Measurements from ENCODE around the gene ENO1. TPM values are rescaled to one million over a fixed set of nuclear protein-coding genes. Genes with fewer than 3 reads are reported as not detected.

The ENO1 gene
- total RNA-seq, 1 donor from 2014 or later: 828 TPM

GRCh38 chr1:8813991-8814390, 64.5 kb downstream of the ENO1 start:
- Mint-ChIP-seq H3K4me3 (peak overlapping the region; percentile 95), H3K4me1 (ENCODE audit: unreplicated experiment) (peaks cover 51% of the 10 kb centered on the region), H3K27ac (peak overlapping the region; percentile 89), H3K9me3 (no peaks in the 10 kb centered on the region), H3K36me3 (no peaks in the 10 kb centered on the region), H3K27me3 (no peaks in the 10 kb centered on the region)
- no peak for TF ChIP-seq CTCF (conservative IDR thresholded peaks at IDR 0.05)
- no peak for DNase-seq (ENCODE audit: extremely low spot score, unreplicated experiment)

GRCh38 chr1:8813016-8813763, 65.3 kb downstream of the ENO1 start:
- Mint-ChIP-seq H3K4me1 (ENCODE audit: unreplicated experiment) (peaks cover 47% of the 10 kb centered on the region), H3K27me3 (no peaks in the 10 kb centered on the region), H3K9me3 (no peaks in the 10 kb centered on the region), H3K36me3 (no peaks in the 10 kb centered on the region), H3K27ac (no peak overlapping the region), H3K4me3 (no peak overlapping the region)
- no peak for DNase-seq (ENCODE audit: extremely low spot score, unreplicated experiment)
- no peak for TF ChIP-seq CTCF (conservative IDR thresholded peaks at IDR 0.05)

- Mint-ChIP-seq H3K27me3 (no peaks in the 10 kb centered on the region), H3K9me3 (no peaks in the 10 kb centered on the region), H3K4me1 (ENCODE audit: unreplicated experiment) (peaks cover 54% of the 10 kb centered on the region), H3K36me3 (no peaks in the 10 kb centered on the region), H3K4me3 (no peak overlapping the region), H3K27ac (no peak overlapping the region)
- no peak for DNase-seq (ENCODE audit: extremely low spot score, unreplicated experiment)
- no peak for TF ChIP-seq CTCF (conservative IDR thresholded peaks at IDR 0.05)
Observed at GRCh38 chr1:8812081-8812480, 66.4 kb downstream of the ENO1 start.

Small RNA genes lying within 50 kb of the gene (microRNA-seq; reads per million reads assigned to microRNA genes)
- gene MIR6728: not detected

Other genes with a start within 250 kb of the ENO1 start
- gene RERE, start 61.0 kb downstream of the ENO1 start, total RNA-seq (ENCODE audit: low replicate concordance): 100 and 141 TPM in 2 replicates
- gene CA6, start 67.2 kb upstream of the ENO1 start, total RNA-seq (ENCODE audit: low replicate concordance): 0.24 TPM in 1 of 2 replicates, not detected in the other
- not detected in 2 replicates for gene SLC2A7, start 147.7 kb upstream of the ENO1 start, total RNA-seq (ENCODE audit: low replicate concordance)
- 2.7 and 10.7 TPM in 2 replicates for gene SLC2A5, start 190.9 kb upstream of the ENO1 start, total RNA-seq (ENCODE audit: low replicate concordance)

Data from type B pancreatic cell (in vitro differentiated cells).